GM12872 (cell line): ENCODE measurements around the gene SATB2.

Source experiments
- CTCF ChIP-seq: IDR thresholded peaks from 3 replicates; pipeline ENCODE4 v1.5.1; 2011; ENCODE audit warnings: low read depth, mild to moderate bottlenecking, low read length, moderate library complexity; ENCODE audit not compliant: insufficient read depth

Gene SATB2

GRCh38 chr2:199443589-199444130 lies 14.1 kb downstream of the SATB2 start:
- TF ChIP-seq CTCF = no peak

GRCh38 chr2:199442173-199442572 lies 15.6 kb downstream of the SATB2 start:
- TF ChIP-seq CTCF = no peak

- TF ChIP-seq CTCF = no peak
Measured at GRCh38 chr2:199441759-199442158, 16.0 kb downstream of the SATB2 start.

- TF ChIP-seq CTCF = no peak
Measured at GRCh38 chr2:199440118-199440517, 17.6 kb downstream of the SATB2 start.

GRCh38 chr2:199439542-199439941 lies 18.2 kb downstream of the SATB2 start:
- TF ChIP-seq CTCF = no peak

GRCh38 chr2:199439066-199439465 lies 18.7 kb downstream of the SATB2 start:
- TF ChIP-seq CTCF = no peak

- no peak for TF ChIP-seq CTCF
Measured at GRCh38 chr2:199434555-199434954, 23.2 kb downstream of the SATB2 start.
